K562 (cell line): ENCODE data around the gene TRIO. TPM values are rescaled to one million over a fixed set of nuclear protein-coding genes. Genes with fewer than 3 reads are reported as not detected.

Source experiments
- CBX3 ChIP-seq, 2 experiments: IDR thresholded peaks; 1 replicate in 1 of 2; 2 replicates in 1 of 2; pipeline ENCODE4 v1.6.1; 2012; ENCODE audit warnings: inconsistent platforms in 2 of 2, low read length in 2 of 2, borderline replicate concordance in 1 of 2, control low read depth in 1 of 2
- EP400 ChIP-seq: fragments of 450-650 bp; IDR thresholded peaks from 2 replicates; pipeline ENCODE4 v1.6.1; 2017; ENCODE audit warnings: antibody characterized with exemption, mild to moderate bottlenecking, moderate library complexity
- GABPA ChIP-seq: fragments of 200-800 bp; sonication (Bioruptor generic); conservative IDR thresholded peaks from 2 replicates; pipeline ENCODE4 v1.6.1; 2016; ENCODE audit warnings: low read depth, missing genetic modification characterization, missing compliant biosample characterization
- HOXB6 ChIP-seq: fragments of 250-450 bp; sonication (Bioruptor Pico); IDR thresholded peaks from 2 replicates; pipeline ENCODE4 v1.5.1; 2022; ENCODE audit warnings: mild to moderate bottlenecking, borderline replicate concordance
- IRF2 ChIP-seq: sonication (generic); formaldehyde crosslinking; IDR thresholded peaks from 2 replicates; pipeline ENCODE4 v1.8.1; 2022; ENCODE audit warnings: mild to moderate bottlenecking, missing genetic modification reagents
- L3MBTL2 ChIP-seq: fragments of 450-650 bp; IDR thresholded peaks from 2 replicates; pipeline ENCODE4 v1.6.1; 2016; ENCODE audit warnings: mild to moderate bottlenecking, moderate library complexity
- LARP7 ChIP-seq: fragments of 450-650 bp; IDR thresholded peaks from 2 replicates; pipeline ENCODE4 v1.6.1; 2016
- NCOA4 ChIP-seq: fragments of 450-650 bp; IDR thresholded peaks from 2 replicates; pipeline ENCODE4 v1.6.1; 2018; ENCODE audit warnings: mild to moderate bottlenecking; ENCODE audit not compliant: partially characterized antibody
- POLR2H ChIP-seq: IDR thresholded peaks from 2 replicates; pipeline ENCODE4 v1.6.1; 2016; ENCODE audit warnings: missing genetic modification characterization, low read depth, mild to moderate bottlenecking, control low read depth, missing compliant biosample characterization, moderate library complexity
- PTRF ChIP-seq: fragments of 450-650 bp; IDR thresholded peaks from 2 replicates; pipeline ENCODE4 v1.6.1; 2016; ENCODE audit warnings: mild to moderate bottlenecking, missing genetic modification characterization, missing compliant biosample characterization
- RBM15 ChIP-seq: fragments of 200-400 bp; formaldehyde crosslinking; IDR thresholded peaks from 2 replicates; pipeline ENCODE4 v1.6.1; 2018; ENCODE audit warnings: mild to moderate bottlenecking, low read length, moderate library complexity; ENCODE audit not compliant: insufficient read depth
- SMAD3 ChIP-seq: fragments of 450-650 bp; formaldehyde crosslinking; conservative IDR thresholded peaks from 2 replicates; pipeline ENCODE4 v1.4.0; 2020; ENCODE audit warnings: mild to moderate bottlenecking
- SMARCE1 ChIP-seq: fragments of 450-650 bp; IDR thresholded peaks from 2 replicates; pipeline ENCODE4 v1.7.1; 2016; ENCODE audit warnings: mild to moderate bottlenecking
- TAF15 ChIP-seq: fragments of 200-400 bp; formaldehyde crosslinking; IDR thresholded peaks from 2 replicates; pipeline ENCODE4 v1.6.1; 2017; ENCODE audit warnings: mild to moderate bottlenecking, low read depth, low read length, moderate library complexity
- TCFL5 ChIP-seq: fragments of 250-450 bp; sonication (Bioruptor Pico); conservative IDR thresholded peaks from 2 replicates; pipeline ENCODE4 v1.6.1; 2021; ENCODE audit warnings: mild to moderate bottlenecking, moderate library complexity, matching md5 sums
- ZNF282 ChIP-seq: sonication (generic); formaldehyde crosslinking; IDR thresholded peaks from 2 replicates; pipeline ENCODE4 v1.8.1; 2023; ENCODE audit warnings: missing genetic modification reagents
- ZNF707 ChIP-seq: fragments of 250-450 bp; sonication (Bioruptor Pico); conservative IDR thresholded peaks from 2 replicates; pipeline ENCODE4 v1.8.0; 2022; ENCODE audit warnings: inconsistent platforms, mild to moderate bottlenecking, moderate library complexity
- ZNF77 ChIP-seq: fragments of 250-450 bp; sonication (Bioruptor Pico); IDR thresholded peaks from 2 replicates; pipeline ENCODE4 v1.5.0; 2020
- polyA plus RNA-seq, 8 experiments: library from polyadenylated mRNA; depleted of rRNA in 4 of 8; stranded (reverse) in 5 of 8; unstranded in 3 of 8; fragments of >200 nt; fragmentation: Nextera tagmentation in 2 of 8; fragmentation: Illumina TruSeq in 1 of 8; extraction: Ambion mirVana in 2 of 8; extraction: Trizol in 1 of 8; gene quantifications; 2 replicates each; pipeline versions ENCODE4 v1.2.1 to v1.2.3, GENCODE V29; 2011 to 2014; ENCODE audit warnings: inconsistent platforms in 1 of 8, missing spikeins in 1 of 8
- total RNA-seq, 7 experiments: library from RNA; depleted of rRNA in 6 of 7; stranded (reverse); fragments of >200 nt in 6 of 7; fragmentation: Illumina TruSeq in 2 of 7; extraction: Trizol in 2 of 7; gene quantifications; 2 replicates each; pipeline versions ENCODE4 v1.2.1 to v1.2.3, GENCODE V29; 2011 to 2021; ENCODE audit warnings: low replicate concordance in 1 of 7
- TF ChIP-seq, protein P1 (sequence below): fragments of 450-650 bp; formaldehyde crosslinking; IDR thresholded peaks from 2 replicates; pipeline ENCODE4 v1.4.0; 2022; ENCODE audit warnings: mild to moderate bottlenecking, moderate library complexity
- TF ChIP-seq, protein P2 (sequence below): fragments of 250-450 bp; sonication (Bioruptor Pico); IDR thresholded peaks from 2 replicates; pipeline ENCODE4 v1.6.1; 2021; ENCODE audit warnings: mild to moderate bottlenecking

Gene TRIO
- total and polyA plus RNA-seq, 9 of the 15 experiments (the other 6 are each of a cell fraction or from before 2014, with no cell fraction given), result 0.24 to 5.0 (median 1.1) TPM

GRCh38 chr5:14108170-14108996 is 34.8 kb upstream of the TRIO start (continued):
- TF ChIP-seq NCOA4, result no peak
- no peak for TF ChIP-seq HOXB6 (CRISPR knock-in tag)
- TF ChIP-seq GABPA (tag), result no peak
- TF ChIP-seq TAF15, result no peak
- TF ChIP-seq, protein P1, sequence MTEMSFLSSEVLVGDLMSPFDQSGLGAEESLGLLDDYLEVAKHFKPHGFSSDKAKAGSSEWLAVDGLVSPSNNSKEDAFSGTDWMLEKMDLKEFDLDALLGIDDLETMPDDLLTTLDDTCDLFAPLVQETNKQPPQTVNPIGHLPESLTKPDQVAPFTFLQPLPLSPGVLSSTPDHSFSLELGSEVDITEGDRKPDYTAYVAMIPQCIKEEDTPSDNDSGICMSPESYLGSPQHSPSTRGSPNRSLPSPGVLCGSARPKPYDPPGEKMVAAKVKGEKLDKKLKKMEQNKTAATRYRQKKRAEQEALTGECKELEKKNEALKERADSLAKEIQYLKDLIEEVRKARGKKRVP (CRISPR knock-in tag), result no peak
- TF ChIP-seq EP400, result no peak
- TF ChIP-seq SMAD3 (CRISPR knock-in tag), result no peak
- TF ChIP-seq SMARCE1, result no peak
- TF ChIP-seq ZNF707 (CRISPR knock-in tag), result no peak
- no peak for TF ChIP-seq ZNF282
- TF ChIP-seq L3MBTL2, result peak; percentile 56; the same call in 1 of the 2 replicates
- TF ChIP-seq POLR2H, result no peak
- TF ChIP-seq IRF2 (CRISPR knock-in tag), result no peak
- no peak for TF ChIP-seq TCFL5 (CRISPR knock-in tag)
- TF ChIP-seq PTRF (tag), result no peak
- TF ChIP-seq CBX3 (IDR thresholded peaks at IDR 0.05; ENCODE audit: borderline replicate concordance in 1 of 2, low read length in 2 of 2), result no peak
- TF ChIP-seq RBM15, result no peak
- no peak for TF ChIP-seq LARP7
- TF ChIP-seq, protein P2, sequence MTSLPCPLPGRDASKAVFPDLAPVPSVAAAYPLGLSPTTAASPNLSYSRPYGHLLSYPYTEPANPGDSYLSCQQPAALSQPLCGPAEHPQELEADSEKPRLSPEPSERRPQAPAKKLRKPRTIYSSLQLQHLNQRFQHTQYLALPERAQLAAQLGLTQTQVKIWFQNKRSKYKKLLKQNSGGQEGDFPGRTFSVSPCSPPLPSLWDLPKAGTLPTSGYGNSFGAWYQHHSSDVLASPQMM (CRISPR knock-in tag), result no peak
- no peak for TF ChIP-seq ZNF77 (CRISPR knock-in tag)
